Stimulated activated CD4-positive, alpha-beta T cell treated with anti-CD3 and anti-CD28 coated beads, Interleukin-15, amount 100 ng/mL, for 1 hour (primary cell): ENCODE measurements around the gene TPCN1.

Experiments
- DNase-seq, 2 donors: peaks; one replicate each; pipeline ENCODE4 v3.0.0-alpha.2; 2020; ENCODE audit warnings: low read depth in 1 of 2, low spot score in 1 of 2

The TPCN1 gene

GRCh38 chr12:113222730-113223531 is 1.7 kb downstream of the TPCN1 start:
- no peak for DNase-seq

- no peak for DNase-seq
Observed at GRCh38 chr12:113224955-113225354, 3.7 kb downstream of the TPCN1 start.

GRCh38 chr12:113226696-113227568 is 5.7 kb downstream of the TPCN1 start:
- no peak for DNase-seq

- DNase-seq: no peak
Observed at GRCh38 chr12:113227686-113228391, 6.6 kb downstream of the TPCN1 start.

- DNase-seq: no peak
Observed at GRCh38 chr12:113228394-113229028, 7.2 kb downstream of the TPCN1 start.

- no peak for DNase-seq
Observed at GRCh38 chr12:113230315-113231234, 9.3 kb downstream of the TPCN1 start.

- DNase-seq: no peak
Observed at GRCh38 chr12:113231235-113232088, 10.2 kb downstream of the TPCN1 start.

- no peak for DNase-seq
Observed at GRCh38 chr12:113232089-113232839, 11.0 kb downstream of the TPCN1 start.

GRCh38 chr12:113232840-113233585 is 11.7 kb downstream of the TPCN1 start:
- peak; percentile 37 to 47 for DNase-seq

GRCh38 chr12:113233967-113234366 is 12.7 kb downstream of the TPCN1 start:
- no peak for DNase-seq

- DNase-seq: no peak
Observed at GRCh38 chr12:113234483-113234882, 13.2 kb downstream of the TPCN1 start.

- no peak for DNase-seq
Observed at GRCh38 chr12:113235976-113236375, 14.7 kb downstream of the TPCN1 start.

- DNase-seq: no peak
Observed at GRCh38 chr12:113236539-113237399, 15.5 kb downstream of the TPCN1 start.

GRCh38 chr12:113237748-113238147 is 16.5 kb downstream of the TPCN1 start:
- no peak for DNase-seq

- DNase-seq: no peak
Observed at GRCh38 chr12:113238309-113238708, 17.0 kb downstream of the TPCN1 start.

- no peak for DNase-seq
Observed at GRCh38 chr12:113239288-113239771, 18.1 kb downstream of the TPCN1 start.
